ENCODE data around the gene GPR162. TPM values are rescaled to one million over a fixed set of nuclear protein-coding genes. Genes with fewer than 3 reads are reported as not detected.

GPR162 gene
- total RNA-seq, 1 experiment from 2014 or later: 6.1 TPM

DNA sequence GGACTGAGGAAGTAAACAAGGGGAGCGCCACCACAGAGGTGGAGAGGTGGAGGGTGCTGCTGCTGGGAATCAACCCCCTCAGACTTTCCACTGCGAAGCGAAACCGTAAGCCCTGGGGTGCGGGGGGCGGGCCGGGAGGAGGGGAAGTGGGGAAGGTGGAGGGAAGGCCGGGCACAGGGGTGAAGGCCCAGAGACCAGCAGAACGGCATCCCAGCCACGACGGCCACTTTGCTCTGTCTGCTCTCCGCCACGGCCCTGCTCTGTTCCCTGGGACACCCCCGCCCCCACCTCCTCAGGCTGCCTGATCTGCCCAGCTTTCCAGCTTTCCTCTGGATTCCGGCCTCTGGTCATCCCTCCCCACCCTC lies 49.3 kb upstream of the GPR162 start, which contains the start of gene LAG3:
TSS of gene LAG3 (plus strand) at position 190 of the 365 bp plus-strand sequence. CDS start 333 bp downstream, outside the sequence.
- Histone ChIP-seq H3K4me1 (ENCODE audit: insufficient read depth, low read length) (peaks cover 7% of the 10 kb centered on the region; the same call in 1 of the 2 replicates), H3K14ac (ENCODE audit: insufficient read depth, low read length) (no peak within 1 kb of the TSS; the same call in 1 of the 2 replicates), H3K9ac (ENCODE audit: extremely low read depth, insufficient read length, low read length) (no peak within 1 kb of the TSS), H3T11ph (ENCODE audit: low read length) (no peak within 1 kb of the TSS), H3K27ac (ENCODE audit: insufficient read length, low read depth, low read length) (no peak within 1 kb of the TSS), H3K23ac (ENCODE audit: insufficient read length, low read depth, low read length) (no peak within 1 kb of the TSS), H3K79me2 (ENCODE audit: insufficient read depth, low read length) (peaks cover 9% of the 10 kb centered on the region; the same call in 1 of the 2 replicates), H2AK5ac (ENCODE audit: insufficient read length, low read length) (no peak within 1 kb of the TSS), H2BK12ac (ENCODE audit: insufficient read length, low read depth, low read length) (no peak within 1 kb of the TSS), H4K8ac (replicated peaks; ENCODE audit: insufficient read length, low read depth, low read length) (no peak within 1 kb of the TSS), H2BK20ac (ENCODE audit: low read depth, low read length, poor library complexity, severe bottlenecking) (no peak within 1 kb of the TSS), H3K56ac (ENCODE audit: insufficient read length, low read depth, low read length) (no peak within 1 kb of the TSS), H4K91ac (ENCODE audit: insufficient read length, low read depth, low read length) (no peak within 1 kb of the TSS), H2BK5ac (ENCODE audit: insufficient read length, low read length) (no peak within 1 kb of the TSS), H3K27me3 (ENCODE audit: insufficient read depth, low read length) (peaks cover 5% of the 10 kb centered on the region; the same call in 1 of the 2 replicates), H2BK15ac (ENCODE audit: low read depth, low read length) (no peak within 1 kb of the TSS), H3K79me1 (ENCODE audit: insufficient read depth, low read depth, low read length, poor library complexity, severe bottlenecking) (no peaks in the 10 kb centered on the region), H3K23me2 (ENCODE audit: insufficient read length, low read depth, low read length, poor library complexity, severe bottlenecking) (peaks cover 23% of the 10 kb centered on the region), H3K18ac (ENCODE audit: insufficient read length, low read depth, low read length) (no peak within 1 kb of the TSS), H3K9me3 (ENCODE audit: control insufficient read depth, low read depth, low read length) (no peaks in the 10 kb centered on the region), H2BK120ac (ENCODE audit: low read depth, low read length, poor library complexity, severe bottlenecking) (no peak within 1 kb of the TSS), H3K4me2 (ENCODE audit: insufficient read depth, insufficient read length, low read length) (peak within 1 kb of the TSS; percentile 13), H2AFZ (ENCODE audit: low read length) (no peak within 1 kb of the TSS), H4K20me1 (ENCODE audit: control insufficient read depth, insufficient read depth, insufficient read length) (no peaks in the 10 kb centered on the region), H4K5ac (ENCODE audit: insufficient read length, low read depth, low read length) (no peak within 1 kb of the TSS), H3K4ac (ENCODE audit: low read depth, low read length) (no peak within 1 kb of the TSS)
- Mint-ChIP-seq H3K27me3 (ENCODE audit: low read depth) (peaks cover 33% of the 10 kb centered on the region), H3K4me1 (peaks cover 45 to 72% of the 10 kb centered on the region in 2 experiments), H3K27ac (peak within 1 kb of the TSS; percentile 21 to 65 (median 53); a peak in 3 of 7 replicates), H3K36me3 (ENCODE audit: insufficient read depth in 1 of 3, low read depth in 3 of 3) (peaks cover 27 to 53% (median 48%) of the 10 kb centered on the region in 3 experiments), H3K4me3 (peak within 1 kb of the TSS; percentile 34 to 74), H3K9me3 (peaks cover 0 to 3% of the 10 kb centered on the region in 2 experiments; a peak in 2 of 5 replicates)
- no peak for DNase-seq
- no CpG with 5 or more reads among the region's 15 CpGs for WGBS (ENCODE audit: extremely low coverage, insufficient read length, low lambda C conversion rate)
- TF ChIP-seq, protein P1, sequence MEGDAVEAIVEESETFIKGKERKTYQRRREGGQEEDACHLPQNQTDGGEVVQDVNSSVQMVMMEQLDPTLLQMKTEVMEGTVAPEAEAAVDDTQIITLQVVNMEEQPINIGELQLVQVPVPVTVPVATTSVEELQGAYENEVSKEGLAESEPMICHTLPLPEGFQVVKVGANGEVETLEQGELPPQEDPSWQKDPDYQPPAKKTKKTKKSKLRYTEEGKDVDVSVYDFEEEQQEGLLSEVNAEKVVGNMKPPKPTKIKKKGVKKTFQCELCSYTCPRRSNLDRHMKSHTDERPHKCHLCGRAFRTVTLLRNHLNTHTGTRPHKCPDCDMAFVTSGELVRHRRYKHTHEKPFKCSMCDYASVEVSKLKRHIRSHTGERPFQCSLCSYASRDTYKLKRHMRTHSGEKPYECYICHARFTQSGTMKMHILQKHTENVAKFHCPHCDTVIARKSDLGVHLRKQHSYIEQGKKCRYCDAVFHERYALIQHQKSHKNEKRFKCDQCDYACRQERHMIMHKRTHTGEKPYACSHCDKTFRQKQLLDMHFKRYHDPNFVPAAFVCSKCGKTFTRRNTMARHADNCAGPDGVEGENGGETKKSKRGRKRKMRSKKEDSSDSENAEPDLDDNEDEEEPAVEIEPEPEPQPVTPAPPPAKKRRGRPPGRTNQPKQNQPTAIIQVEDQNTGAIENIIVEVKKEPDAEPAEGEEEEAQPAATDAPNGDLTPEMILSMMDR (conservative IDR thresholded peaks at IDR 0.05): no peak
